MCF 10A (cell line): ENCODE results near the gene RERE. TPM values are rescaled to one million over a fixed set of nuclear protein-coding genes. Genes with fewer than 3 reads are reported as not detected.

Experiments used
- BruUV-seq: library from RNA; stranded (reverse); fragments of 400-500 nt; replicated peaks from 2 replicates; lab custom pipeline; 2021; lab: Mats Ljungman, UMichigan
- CTCF ChIA-PET: fragments of 300-600 bp; sonication (Branson Sonifier 250); formaldehyde crosslinking; extraction: SDS; loops from one replicate; lab custom pipeline; 2021; ENCODE audit warnings: antibody characterized with exemption, inconsistent platforms; lab: Yijun Ruan, JAX
- POLR2A ChIA-PET: fragments of 300-600, 350-650 bp; sonication (Branson Sonifier 250); formaldehyde crosslinking; extraction: SDS; loops from one replicate; lab custom pipeline; 2020; ENCODE audit warnings: antibody characterized with exemption, inconsistent platforms; lab: Yijun Ruan, JAX
- DNase-seq: peaks from one replicate; pipeline ENCODE4 v3.0.0-alpha.2; 2018; ENCODE audit not compliant: unreplicated experiment
- H3K27ac Mint-ChIP-seq: one replicate; pipeline ENCODE4 v1.8.0; 2022; ENCODE audit warnings: mild to moderate bottlenecking, low read depth, mixed read lengths; ENCODE audit not compliant: unreplicated experiment
- H3K27me3 Mint-ChIP-seq: one replicate; pipeline ENCODE4 v1.8.0; 2022; ENCODE audit warnings: mixed read lengths; ENCODE audit not compliant: insufficient read depth, unreplicated experiment
- H3K36me3 Mint-ChIP-seq: one replicate; pipeline ENCODE4 v1.8.0; 2022; ENCODE audit warnings: mild to moderate bottlenecking, moderate library complexity, mixed read lengths; ENCODE audit not compliant: insufficient read depth, unreplicated experiment
- H3K4me1 Mint-ChIP-seq: one replicate; pipeline ENCODE4 v1.8.0; 2022; ENCODE audit warnings: mixed read lengths; ENCODE audit not compliant: insufficient read depth, unreplicated experiment
- H3K4me3 Mint-ChIP-seq: one replicate; pipeline ENCODE4 v1.8.0; 2022; ENCODE audit warnings: mild to moderate bottlenecking, moderate library complexity, mixed read lengths; ENCODE audit not compliant: unreplicated experiment
- H3K9me3 Mint-ChIP-seq: one replicate; pipeline ENCODE4 v1.8.0; 2022; ENCODE audit warnings: mixed read lengths; ENCODE audit not compliant: unreplicated experiment
- intact Hi-C: fragments of 100-400 bp; cut with micrococcal nuclease; formaldehyde crosslinking; loops from 2 replicates; pipeline ENCODE4 v1.14.1; 2022
- total RNA-seq: library from RNA; stranded (reverse); gene quantifications from 2 replicates; pipeline ENCODE4 v1.2.3, GENCODE V29; 2022
- TF ChIP-seq, protein P1 (sequence below): fragments of 200-600 bp; IDR thresholded peaks from one replicate; pipeline ENCODE4 v1.8.0; 2022; ENCODE audit warnings: antibody characterized with exemption, mild to moderate bottlenecking; ENCODE audit not compliant: unreplicated experiment

RERE gene
- total RNA-seq, 1 experiment from 2014 or later = 48.4 TPM

DNA sequence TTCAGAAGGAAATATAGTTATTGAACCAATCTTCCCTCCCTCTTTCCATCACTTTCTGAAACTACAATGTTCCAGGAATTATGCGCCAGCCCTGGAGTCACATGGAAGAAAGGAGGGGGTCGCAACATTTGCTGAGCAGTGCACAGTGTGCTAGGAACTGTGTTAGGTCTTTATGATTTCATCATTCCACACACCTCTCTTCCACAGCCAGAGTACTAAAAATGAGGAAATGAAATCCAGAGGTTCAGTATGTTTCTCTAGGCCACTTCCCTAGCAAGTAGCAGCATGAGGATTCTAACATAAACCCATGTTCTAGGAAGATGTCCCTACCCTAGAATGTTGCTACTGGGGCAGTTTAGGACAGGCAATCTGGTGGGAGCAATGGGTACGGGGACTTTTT is 341.4 kb downstream of the RERE start:
- CTCF ChIA-PET = no interaction called here
- no peak for DNase-seq
- BruUV-seq = no TSS peak

DNA sequence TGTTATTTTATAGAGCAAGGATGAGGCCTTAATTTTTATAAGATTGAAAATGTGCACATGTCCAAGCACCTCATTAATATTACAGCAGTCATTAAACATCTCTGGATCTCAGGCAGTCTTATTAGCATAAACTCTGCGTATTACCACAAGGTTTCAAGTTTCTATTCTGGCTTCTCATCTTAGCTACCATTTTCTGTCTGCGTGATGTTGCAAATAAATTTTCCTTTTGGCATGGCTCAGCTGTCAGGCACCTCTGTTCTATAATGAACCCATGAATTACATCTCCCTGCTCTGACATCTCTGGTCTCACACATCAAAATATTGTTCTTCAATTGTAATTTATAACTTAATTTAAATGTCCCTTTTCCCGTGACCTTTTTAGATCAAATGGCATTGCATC is 343.1 kb downstream of the RERE start:
- Mint-ChIP-seq H3K4me1 (no peaks in the 10 kb centered on the region), H3K9me3 (no peaks in the 10 kb centered on the region), H3K36me3 (peaks cover 9% of the 10 kb centered on the region), H3K4me3 (no peak overlapping the region), H3K27ac (no peak overlapping the region), H3K27me3 (no peaks in the 10 kb centered on the region)
- ChIA-PET CTCF (no interaction called here), POLR2A (interaction anchor here (0.6 to 1.7 kb wide), 3 partner anchors 9 to 526 kb away, joined by 3 read pairs; no protein-coding TSS in a partner anchor)
- DNase-seq = no peak
- intact Hi-C loops = no loop called here
- no TSS peak for BruUV-seq
- TF ChIP-seq, protein P1, sequence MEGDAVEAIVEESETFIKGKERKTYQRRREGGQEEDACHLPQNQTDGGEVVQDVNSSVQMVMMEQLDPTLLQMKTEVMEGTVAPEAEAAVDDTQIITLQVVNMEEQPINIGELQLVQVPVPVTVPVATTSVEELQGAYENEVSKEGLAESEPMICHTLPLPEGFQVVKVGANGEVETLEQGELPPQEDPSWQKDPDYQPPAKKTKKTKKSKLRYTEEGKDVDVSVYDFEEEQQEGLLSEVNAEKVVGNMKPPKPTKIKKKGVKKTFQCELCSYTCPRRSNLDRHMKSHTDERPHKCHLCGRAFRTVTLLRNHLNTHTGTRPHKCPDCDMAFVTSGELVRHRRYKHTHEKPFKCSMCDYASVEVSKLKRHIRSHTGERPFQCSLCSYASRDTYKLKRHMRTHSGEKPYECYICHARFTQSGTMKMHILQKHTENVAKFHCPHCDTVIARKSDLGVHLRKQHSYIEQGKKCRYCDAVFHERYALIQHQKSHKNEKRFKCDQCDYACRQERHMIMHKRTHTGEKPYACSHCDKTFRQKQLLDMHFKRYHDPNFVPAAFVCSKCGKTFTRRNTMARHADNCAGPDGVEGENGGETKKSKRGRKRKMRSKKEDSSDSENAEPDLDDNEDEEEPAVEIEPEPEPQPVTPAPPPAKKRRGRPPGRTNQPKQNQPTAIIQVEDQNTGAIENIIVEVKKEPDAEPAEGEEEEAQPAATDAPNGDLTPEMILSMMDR = no peak

More for the DNA sequence above, 341.4 kb downstream of the RERE start:
- Mint-ChIP-seq H3K36me3 (peaks cover 12% of the 10 kb centered on the region), H3K9me3 (no peaks in the 10 kb centered on the region), H3K4me1 (no peaks in the 10 kb centered on the region), H3K27me3 (no peaks in the 10 kb centered on the region), H3K27ac (no peak overlapping the region), H3K4me3 (no peak overlapping the region)
- POLR2A ChIA-PET = no interaction called here
- TF ChIP-seq, protein P1 = no peak
- intact Hi-C loops = no loop called here

DNA sequence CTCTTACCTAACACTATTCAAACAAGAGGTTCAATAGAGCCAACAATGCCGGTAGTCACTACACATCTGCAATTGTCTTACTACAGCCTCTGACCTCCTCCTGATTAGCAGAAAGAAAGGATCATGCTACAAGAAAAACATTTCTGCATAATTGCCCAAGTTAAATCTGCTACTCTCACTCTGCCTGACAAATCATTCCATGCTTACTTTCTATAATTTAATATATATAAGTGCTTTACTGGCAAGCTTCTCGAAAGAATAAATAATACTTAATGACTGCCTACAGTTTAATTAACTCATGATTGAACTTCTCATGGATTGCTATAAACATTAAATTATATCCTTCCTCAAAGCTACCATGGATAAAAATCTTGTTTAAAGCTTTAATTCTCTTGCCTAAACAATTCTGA is 343.5 kb downstream of the RERE start:
- H3K27me3 Mint-ChIP-seq = no peaks in the 10 kb centered on the region
- ChIA-PET POLR2A (interaction anchor here (0.6 to 1.7 kb wide), 3 partner anchors 9 to 525 kb away, joined by 3 read pairs; no protein-coding TSS in a partner anchor), CTCF (interaction anchor here (0.6 kb wide), 1 partner anchor 42 kb away, joined by 3 read pairs; no protein-coding TSS in a partner anchor)
- TF ChIP-seq, protein P1 = no peak
- H3K36me3 Mint-ChIP-seq = peaks cover 6% of the 10 kb centered on the region
- BruUV-seq = no TSS peak
- H3K27ac Mint-ChIP-seq = no peak overlapping the region
- no peak overlapping the region for H3K4me3 Mint-ChIP-seq
- DNase-seq = no peak
- H3K9me3 Mint-ChIP-seq = no peaks in the 10 kb centered on the region
- intact Hi-C loops = no loop called here
- no peaks in the 10 kb centered on the region for H3K4me1 Mint-ChIP-seq

DNA sequence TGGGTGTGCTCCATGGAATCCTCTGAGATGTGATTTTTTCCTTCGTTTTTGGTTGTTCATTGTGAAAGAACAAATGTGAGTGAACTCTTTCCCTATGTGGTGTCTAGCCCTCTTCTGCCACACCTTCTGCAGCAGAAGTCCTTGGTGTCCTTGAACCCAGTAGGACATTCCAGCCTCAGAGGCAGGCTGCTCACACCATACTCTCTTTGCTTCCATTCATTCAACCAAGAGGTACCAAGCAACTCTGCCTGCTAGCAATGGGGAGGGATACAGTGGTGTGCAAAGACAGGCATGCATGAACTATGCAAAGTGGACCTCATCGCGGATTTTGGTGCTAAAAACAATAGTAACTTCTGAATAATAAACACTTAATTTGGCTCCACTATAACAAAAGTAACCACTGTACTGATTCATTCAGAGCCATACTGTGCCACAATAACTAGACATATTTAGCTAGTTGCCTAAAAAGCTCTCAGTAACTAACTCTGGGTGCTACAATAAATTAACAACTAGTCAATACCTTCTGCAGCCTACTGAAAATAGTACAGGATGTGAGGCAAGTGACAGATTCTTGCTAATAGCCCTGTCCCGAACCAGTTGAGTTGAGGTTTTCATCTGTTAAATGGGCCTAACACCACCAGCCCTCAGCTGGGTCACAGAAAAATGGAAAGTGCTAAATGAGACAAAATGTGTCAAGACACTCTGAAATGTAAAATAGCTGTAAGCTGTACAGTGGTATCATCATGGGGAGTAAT is 344.1 kb downstream of the RERE start:
- TF ChIP-seq, protein P1 = no peak
- H3K9me3 Mint-ChIP-seq = no peaks in the 10 kb centered on the region
- intact Hi-C loops = no loop called here
- CTCF ChIA-PET = interaction anchor here (0.6 kb wide), 1 partner anchor 42 kb away, joined by 3 read pairs; no protein-coding TSS in a partner anchor
- no TSS peak for BruUV-seq
- peaks cover 11% of the 10 kb centered on the region for H3K36me3 Mint-ChIP-seq
- no peak for DNase-seq
- POLR2A ChIA-PET = interaction anchor here (1.7 kb wide), 1 partner anchor 19 kb away, joined by 3 read pairs; no protein-coding TSS in a partner anchor
- no peaks in the 10 kb centered on the region for H3K4me1 Mint-ChIP-seq
- no peak overlapping the region for H3K27ac Mint-ChIP-seq
- H3K27me3 Mint-ChIP-seq = no peaks in the 10 kb centered on the region
- H3K4me3 Mint-ChIP-seq = no peak overlapping the region
